Dermis blood vessel endothelial cell (primary cell): Measurements from ENCODE around the gene OAS3. TPM values are rescaled to one million over a fixed set of nuclear protein-coding genes. Genes with fewer than 3 reads are reported as not detected.
A peak's percentile ranks its signal among the peaks of the same experiment; 100 is the strongest.

Experiments used
- DNase-seq: peaks from one replicate; pipeline ENCODE4 v3.0.0; 2010
- total RNA-seq: library from RNA; depleted of rRNA; stranded (reverse); fragments of >200 nt; gene quantifications from 2 replicates; pipeline ENCODE4 v1.2.3, GENCODE V29; 2014

The OAS3 gene
- total RNA-seq, 1 donor from 2014 or later: 9.4 TPM

DNA sequence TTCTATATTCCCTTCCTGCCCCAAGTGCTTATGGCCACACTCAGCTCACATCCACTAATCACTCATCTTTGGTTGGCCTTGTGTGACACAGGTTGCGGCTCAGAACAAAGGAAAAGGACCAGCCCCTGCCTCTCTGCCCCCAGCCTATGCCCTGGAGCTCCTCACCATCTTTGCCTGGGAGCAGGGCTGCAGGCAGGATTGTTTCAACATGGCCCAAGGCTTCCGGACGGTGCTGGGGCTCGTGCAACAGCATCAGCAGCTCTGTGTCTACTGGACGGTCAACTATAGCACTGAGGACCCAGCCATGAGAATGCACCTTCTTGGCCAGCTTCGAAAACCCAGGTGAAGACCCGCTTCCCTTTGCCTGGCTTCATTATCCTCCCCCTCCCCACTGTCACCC is 24.3 kb downstream of the OAS3 start:
- no peak for DNase-seq

- DNase-seq: no peak
Observed at GRCh38 chr12:112963227-112963861, 25.1 kb downstream of the OAS3 start.

DNA sequence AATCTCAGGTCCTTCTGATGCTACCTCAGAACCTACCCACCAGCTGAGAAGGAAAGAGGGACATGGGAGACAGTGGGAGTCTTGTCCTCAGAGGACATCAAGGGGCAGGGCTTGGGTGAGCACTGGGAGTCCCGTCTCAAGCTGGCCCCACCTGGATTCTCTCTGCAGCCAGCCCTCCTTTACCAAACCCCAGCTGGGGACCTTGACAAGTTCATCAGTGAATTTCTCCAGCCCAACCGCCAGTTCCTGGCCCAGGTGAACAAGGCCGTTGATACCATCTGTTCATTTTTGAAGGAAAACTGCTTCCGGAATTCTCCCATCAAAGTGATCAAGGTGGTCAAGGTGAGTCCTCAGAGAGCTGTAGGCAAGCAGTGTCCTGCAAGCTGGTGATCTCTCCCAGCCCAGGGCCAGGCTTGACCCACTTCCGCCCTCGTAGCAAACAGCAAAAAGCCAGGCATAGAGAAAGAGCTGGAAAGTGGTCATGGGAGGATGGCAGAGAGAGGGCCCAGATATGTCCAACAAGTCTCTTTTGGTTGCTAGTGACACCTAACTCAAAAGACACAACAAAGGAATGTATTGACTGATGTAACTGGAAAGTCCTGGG is 25.9 kb downstream of the OAS3 start:
- DNase-seq: no peak

DNA sequence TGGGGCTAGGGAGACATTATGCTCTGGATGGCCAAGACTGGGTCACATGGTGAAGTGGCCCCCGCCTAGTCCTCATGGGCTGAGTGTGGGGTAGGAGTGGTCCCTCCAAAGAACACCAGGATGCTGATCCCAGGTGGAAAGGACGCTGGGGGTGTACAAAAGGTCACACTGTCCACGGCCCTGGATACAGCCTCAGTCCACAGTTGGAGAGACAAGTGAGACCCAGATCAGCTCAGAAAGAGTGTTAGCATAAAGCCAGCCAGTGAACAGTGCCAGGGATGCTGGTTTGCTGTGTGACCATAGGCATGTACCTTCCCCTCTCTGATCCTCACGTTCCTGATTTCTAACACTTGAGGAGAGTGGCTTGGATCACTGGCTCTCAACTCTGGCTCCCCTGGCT is 26.6 kb downstream of the OAS3 start:
- no peak for DNase-seq

GRCh38 chr12:112965643-112966042 is 27.4 kb downstream of the OAS3 start:
- no peak for DNase-seq

DNA sequence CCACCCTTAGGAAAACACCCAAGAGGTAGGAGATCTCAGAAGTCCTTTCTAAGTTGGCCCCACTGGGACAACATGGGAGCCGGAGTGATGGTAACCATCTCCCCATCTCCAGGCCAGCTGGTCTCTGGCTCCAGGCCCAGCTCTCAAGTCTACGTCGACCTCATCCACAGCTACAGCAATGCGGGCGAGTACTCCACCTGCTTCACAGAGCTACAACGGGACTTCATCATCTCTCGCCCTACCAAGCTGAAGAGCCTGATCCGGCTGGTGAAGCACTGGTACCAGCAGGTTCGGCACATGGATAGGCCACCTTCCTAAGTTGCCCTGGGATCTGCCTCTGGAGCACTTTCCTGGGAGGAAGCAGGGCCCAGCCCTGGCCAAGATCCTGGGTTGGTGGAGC is 29.0 kb downstream of the OAS3 start:
- DNase-seq: no peak

GRCh38 chr12:112967858-112968257 is 29.6 kb downstream of the OAS3 start:
- DNase-seq: no peak

DNA sequence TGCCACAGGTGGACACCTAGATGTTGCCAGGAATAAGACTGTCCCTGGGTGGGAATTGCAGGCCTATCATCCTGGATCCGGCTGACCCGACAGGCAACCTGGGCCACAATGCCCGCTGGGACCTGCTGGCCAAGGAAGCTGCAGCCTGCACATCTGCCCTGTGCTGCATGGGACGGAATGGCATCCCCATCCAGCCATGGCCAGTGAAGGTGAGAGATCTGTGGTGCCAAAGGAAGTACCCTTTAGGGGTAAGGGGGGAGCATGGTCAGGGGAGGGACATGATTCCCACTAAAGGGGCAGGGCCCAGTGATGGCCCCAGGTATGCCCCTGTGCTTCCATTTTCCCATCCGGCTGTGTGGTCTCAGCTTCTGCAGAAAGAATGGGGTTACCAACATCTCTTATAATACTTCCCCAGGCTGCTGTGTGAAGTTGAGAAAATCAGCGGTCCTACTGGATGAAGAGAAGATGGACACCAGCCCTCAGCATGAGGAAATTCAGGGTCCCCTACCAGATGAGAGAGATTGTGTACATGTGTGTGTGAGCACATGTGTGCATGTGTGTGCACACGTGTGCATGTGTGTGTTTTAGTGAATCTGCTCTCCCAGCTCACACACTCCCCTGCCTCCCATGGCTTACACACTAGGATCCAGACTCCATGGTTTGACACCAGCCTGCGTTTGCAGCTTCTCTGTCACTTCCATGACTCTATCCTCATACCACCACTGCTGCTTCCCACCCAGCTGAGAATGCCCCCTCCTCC is 31.5 kb downstream of the OAS3 start:
- no peak for DNase-seq

DNA sequence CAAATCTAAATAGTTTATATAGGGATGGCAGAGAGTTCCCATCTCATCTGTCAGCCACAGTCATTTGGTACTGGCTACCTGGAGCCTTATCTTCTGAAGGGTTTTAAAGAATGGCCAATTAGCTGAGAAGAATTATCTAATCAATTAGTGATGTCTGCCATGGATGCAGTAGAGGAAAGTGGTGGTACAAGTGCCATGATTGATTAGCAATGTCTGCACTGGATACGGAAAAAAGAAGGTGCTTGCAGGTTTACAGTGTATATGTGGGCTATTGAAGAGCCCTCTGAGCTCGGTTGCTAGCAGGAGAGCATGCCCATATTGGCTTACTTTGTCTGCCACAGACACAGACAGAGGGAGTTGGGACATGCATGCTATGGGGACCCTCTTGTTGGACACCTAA is 32.1 kb downstream of the OAS3 start:
- no peak for DNase-seq

DNA sequence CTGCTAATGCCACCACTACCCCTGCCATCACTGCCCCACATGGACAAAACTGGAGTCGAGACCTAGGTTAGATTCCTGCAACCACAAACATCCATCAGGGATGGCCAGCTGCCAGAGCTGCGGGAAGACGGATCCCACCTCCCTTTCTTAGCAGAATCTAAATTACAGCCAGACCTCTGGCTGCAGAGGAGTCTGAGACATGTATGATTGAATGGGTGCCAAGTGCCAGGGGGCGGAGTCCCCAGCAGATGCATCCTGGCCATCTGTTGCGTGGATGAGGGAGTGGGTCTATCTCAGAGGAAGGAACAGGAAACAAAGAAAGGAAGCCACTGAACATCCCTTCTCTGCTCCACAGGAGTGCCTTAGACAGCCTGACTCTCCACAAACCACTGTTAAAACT is 33.0 kb downstream of the OAS3 start:
- peak; percentile 85 for DNase-seq

GRCh38 chr12:112973011-112973735 is 34.9 kb downstream of the OAS3 start:
- no peak for DNase-seq

DNA sequence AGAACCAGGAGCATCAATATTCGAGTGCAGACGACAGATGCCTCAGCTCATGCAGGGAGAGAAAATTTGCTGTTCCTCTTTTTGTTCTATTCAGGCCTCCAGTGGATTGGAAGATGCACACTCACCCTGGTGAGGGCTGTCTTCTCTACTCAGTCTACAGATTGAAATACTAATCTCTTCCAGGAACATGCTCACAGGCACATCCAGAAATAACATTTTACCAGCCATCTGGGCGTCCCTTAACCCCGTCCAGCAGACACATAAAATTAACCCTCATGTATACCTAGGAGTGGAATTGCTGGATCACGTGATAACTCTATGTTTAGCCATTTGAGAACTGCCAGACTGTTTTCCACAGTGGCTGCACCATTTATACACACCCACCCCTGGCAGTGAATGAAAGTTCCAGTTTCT is 35.6 kb downstream of the OAS3 start:
- peak; percentile 13 for DNase-seq

- DNase-seq: no peak
Observed at GRCh38 chr12:112974904-112975303, 36.6 kb downstream of the OAS3 start.

DNA sequence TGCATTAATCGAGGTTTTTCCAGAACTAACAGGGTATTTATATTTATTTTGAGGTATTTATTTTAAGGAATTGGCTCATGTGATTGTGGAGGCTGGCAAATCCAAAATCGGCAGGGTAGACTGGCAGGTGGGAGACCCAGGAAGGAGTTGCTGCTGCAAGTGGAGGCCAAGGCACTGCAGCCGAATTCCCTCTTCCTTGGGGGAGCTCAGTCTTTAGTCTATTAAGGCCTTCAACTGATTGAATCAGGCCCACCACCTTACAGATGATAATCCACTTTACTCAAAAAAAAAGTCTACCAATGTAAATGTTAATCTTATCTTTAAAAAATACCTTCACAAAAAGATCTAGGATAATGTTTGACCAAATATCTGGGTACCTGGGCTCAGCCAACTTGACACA is 38.9 kb downstream of the OAS3 start:
- no peak for DNase-seq

GRCh38 chr12:112977641-112978040 is 39.4 kb downstream of the OAS3 start:
- peak; percentile 48 for DNase-seq

- peak; percentile 77 for DNase-seq
Observed at GRCh38 chr12:112978163-112979040, 40.1 kb downstream of the OAS3 start, which contains the start of gene OAS2. Gene OAS2 (plus strand): TSS chr12:112978519. CDS start chr12:112978609, 90 bp downstream.

GRCh38 chr12:112979041-112979680 is 40.9 kb downstream of the OAS3 start:
- no peak for DNase-seq

DNA sequence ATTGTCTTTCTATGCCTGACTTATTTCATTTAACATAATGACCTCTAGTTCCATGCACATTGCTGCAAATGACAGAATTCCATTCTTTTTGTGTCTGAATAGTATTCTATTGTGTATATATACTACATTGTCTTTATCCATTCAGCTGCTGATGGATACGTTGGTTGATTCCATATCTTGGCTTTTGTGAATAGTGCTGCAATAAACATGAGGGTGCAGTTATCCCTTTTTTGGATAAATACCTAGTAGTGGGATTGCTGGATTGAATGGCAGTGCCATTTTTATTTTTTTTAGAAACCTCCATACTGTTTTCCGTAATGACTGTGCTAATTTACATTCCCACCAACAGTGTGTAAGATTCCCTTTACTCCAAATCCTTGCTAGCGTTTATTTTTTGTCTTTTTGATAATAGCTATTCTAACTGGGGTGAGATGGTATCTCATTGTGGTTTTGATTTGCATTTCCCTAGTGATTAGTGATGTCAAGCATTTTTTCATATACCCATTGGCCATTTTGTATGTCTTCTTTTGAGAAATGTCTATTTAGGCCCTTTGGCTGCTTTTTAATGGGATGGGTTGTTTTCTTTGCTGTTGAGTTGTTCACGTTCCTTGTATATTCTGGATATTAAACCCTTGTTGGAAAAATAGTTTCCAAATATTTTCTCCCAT is 42.4 kb downstream of the OAS3 start:
- no peak for DNase-seq

DNA sequence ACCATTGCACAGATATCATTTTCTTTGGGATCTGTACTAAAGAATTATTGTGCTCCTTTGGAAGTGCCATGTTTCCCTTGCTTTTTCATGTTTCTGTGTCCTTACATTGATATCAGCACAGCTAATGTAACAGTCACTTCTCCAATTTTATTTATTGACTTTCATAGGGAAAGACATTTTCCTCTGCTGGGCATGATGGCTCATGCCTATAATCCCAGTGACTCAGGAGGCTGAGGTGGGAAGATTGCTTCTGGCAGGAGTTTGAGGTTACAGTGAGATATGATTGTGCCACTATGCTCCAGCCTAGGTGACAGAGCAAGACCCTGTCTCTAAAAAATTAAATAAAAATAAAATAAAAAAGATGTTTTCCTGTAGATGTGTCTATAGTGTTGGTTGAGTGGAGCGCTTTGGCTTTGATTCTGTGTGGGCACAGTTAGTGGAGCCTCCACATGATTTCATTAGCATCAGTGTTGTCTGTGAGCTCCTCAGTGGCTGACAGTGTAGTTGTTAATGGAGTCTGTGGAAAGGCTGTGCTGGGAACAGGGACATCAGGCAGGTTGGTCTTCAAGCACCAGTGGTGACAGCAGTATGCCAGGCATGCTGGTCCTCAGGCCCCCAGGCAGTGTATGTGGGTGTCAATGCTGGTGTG is 47.5 kb downstream of the OAS3 start:
- DNase-seq: no peak

- DNase-seq: no peak
Observed at GRCh38 chr12:112986291-112986800, 48.1 kb downstream of the OAS3 start.
